Measurements from ENCODE around the gene CDC14A.
"Not testable (repeated sequence)": the region's sequence is repeated elsewhere in the genome, so short reads cannot be mapped to it uniquely, and the experiment has no call there.

CDC14A gene

DNA sequence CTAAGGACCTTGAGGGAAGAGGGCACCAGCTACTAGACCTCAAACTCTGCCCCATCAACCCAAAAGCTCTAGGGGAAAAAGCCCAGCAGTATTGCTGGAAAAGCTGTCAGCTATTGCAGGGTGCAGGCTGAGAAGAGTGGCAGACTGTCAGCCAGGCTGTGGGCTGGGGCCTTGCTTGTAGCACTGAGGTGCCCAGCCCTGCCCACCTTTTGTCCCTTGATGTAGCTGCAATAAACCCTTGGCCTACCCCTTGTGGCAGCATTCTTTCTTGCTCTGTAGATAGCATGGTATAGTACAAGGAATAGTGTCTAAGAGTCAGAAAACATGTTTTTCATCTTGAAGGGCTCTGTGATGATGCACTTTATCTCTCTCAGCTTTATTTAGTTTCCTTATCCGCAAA, 39.4 kb downstream of the CDC14A start:
- Histone ChIP-seq H3K9ac (ENCODE audit: low read depth, low read length) (no peak overlapping the region), H3K4me3 (ENCODE audit: low read length) (no peak overlapping the region), H3K27ac (ENCODE audit: low read length) (no peak overlapping the region), H3K27me3 (ENCODE audit: insufficient read depth, low read length) (no peaks in the 10 kb centered on the region), H3K4me1 (ENCODE audit: insufficient read depth, low read length) (peaks cover 5% of the 10 kb centered on the region; the same call in 1 of the 2 replicates), H3K36me3 (ENCODE audit: insufficient read depth, low read depth, low read length) (peaks cover 30% of the 10 kb centered on the region), H3K9me3 (ENCODE audit: insufficient read depth, low read depth, low read length) (no peaks in the 10 kb centered on the region)

DNA sequence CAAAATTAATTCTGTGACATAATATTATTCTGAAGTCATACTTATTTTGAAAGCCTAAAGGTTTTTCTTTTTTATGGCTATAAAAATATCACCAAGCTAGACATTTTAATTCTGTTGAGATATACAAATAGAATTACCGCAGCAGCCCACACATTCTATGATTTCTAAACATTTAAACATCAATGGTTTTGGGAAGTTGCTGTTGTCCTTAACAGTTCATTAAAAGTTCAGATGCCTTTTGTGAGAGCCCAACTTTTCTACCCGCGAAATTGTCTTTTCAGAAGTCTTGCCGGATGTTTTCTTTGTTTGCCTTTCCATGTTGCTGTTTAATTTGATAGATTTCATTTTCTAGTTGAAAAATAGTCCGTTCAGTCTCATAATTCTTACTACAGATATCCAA, 40.5 kb downstream of the CDC14A start:
- H3K4me3 ChIP-seq (ENCODE audit: low read length), result no peak overlapping the region
- peaks cover 30% of the 10 kb centered on the region for H3K36me3 ChIP-seq (ENCODE audit: insufficient read depth, low read depth, low read length)
- H3K9ac ChIP-seq (ENCODE audit: low read depth, low read length), result no peak overlapping the region
- H3K27ac ChIP-seq (ENCODE audit: low read length), result no peak overlapping the region
- H3K4me1 ChIP-seq (ENCODE audit: insufficient read depth, low read length), result no peaks in the 10 kb centered on the region; the same call in 1 of the 2 replicates
- H3K9me3 ChIP-seq (ENCODE audit: insufficient read depth, low read depth, low read length), result no peaks in the 10 kb centered on the region
- H3K27me3 ChIP-seq (ENCODE audit: insufficient read depth, low read length), result no peaks in the 10 kb centered on the region

DNA sequence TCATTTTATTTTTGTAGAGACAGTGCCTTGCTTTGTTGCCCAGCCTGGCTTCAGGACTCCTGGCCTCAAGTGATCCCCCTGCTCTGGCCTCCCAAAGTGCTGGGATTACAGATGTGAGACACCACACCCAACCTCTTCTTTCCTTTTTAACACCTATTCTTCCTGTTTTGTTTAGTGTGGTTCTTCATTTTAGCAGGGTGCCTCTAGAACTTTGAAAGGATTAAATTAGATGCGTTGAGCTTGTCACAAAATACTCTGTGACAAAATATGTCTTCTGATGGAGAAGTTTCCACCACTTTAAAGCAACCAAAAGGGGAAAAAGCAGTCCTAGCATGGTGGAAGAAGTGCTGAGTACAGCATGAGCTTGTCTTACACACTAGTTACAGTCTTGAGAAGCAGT, 42.0 kb downstream of the CDC14A start:
- Histone ChIP-seq H3K4me1 (ENCODE audit: insufficient read depth, low read length) (no peaks in the 10 kb centered on the region), H3K4me3 (ENCODE audit: low read length) (no peak overlapping the region), H3K9ac (ENCODE audit: low read depth, low read length) (no peak overlapping the region), H3K9me3 (ENCODE audit: insufficient read depth, low read depth, low read length) (no peaks in the 10 kb centered on the region), H3K27ac (ENCODE audit: low read length) (no peak overlapping the region), H3K27me3 (ENCODE audit: insufficient read depth, low read length) (no peaks in the 10 kb centered on the region), H3K36me3 (ENCODE audit: insufficient read depth, low read depth, low read length) (peaks cover 30% of the 10 kb centered on the region)

DNA sequence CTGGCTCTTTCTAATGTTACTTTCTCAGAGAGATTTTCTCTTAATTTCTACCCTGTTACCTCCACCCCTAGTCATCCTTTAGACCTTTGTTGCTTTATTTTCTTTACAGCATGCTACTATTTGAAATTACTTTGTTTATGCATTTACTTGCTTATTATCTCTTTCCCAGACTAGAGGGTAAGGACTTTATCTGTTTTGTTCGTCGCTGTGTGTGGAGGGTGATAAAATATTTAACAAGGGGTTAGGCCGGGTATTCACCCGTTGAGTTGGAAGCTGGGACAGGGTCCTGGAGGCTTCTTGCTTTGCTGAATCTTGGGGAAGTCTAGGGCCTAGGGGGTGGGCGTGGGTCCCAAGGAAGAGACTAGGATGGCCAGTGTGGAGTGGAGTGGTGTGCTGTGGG, 43.6 kb downstream of the CDC14A start:
- H3K36me3 ChIP-seq (ENCODE audit: insufficient read depth, low read depth, low read length), result peaks cover 25% of the 10 kb centered on the region
- H3K27ac ChIP-seq (ENCODE audit: low read length), result no peak overlapping the region
- H3K27me3 ChIP-seq (ENCODE audit: insufficient read depth, low read length), result no peaks in the 10 kb centered on the region
- H3K4me3 ChIP-seq (ENCODE audit: low read length), result no peak overlapping the region
- no peaks in the 10 kb centered on the region for H3K9me3 ChIP-seq (ENCODE audit: insufficient read depth, low read depth, low read length)
- peaks cover 10% of the 10 kb centered on the region; the same call in 1 of the 2 replicates for H3K4me1 ChIP-seq (ENCODE audit: insufficient read depth, low read length)
- no peak overlapping the region for H3K9ac ChIP-seq (ENCODE audit: low read depth, low read length)

DNA sequence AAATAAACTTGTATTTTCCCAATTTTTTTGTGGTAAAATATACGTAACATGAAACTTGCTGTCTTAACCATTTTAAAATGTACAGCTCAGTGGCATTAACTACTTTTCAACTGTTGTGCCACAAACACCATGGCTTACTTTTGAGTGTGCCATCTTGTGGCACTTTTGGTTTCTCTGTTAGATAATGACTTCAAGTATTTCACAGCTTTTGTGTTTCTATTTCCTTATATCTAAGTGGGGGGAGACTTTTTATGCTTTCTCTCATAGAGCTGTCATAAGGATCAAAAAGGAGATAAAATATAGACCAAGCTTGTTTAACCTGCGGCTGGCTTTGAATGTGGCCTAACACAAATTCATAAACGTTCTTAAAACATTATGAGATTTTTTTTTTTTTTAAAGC, 44.3 kb downstream of the CDC14A start:
- H3K27ac ChIP-seq (ENCODE audit: low read length), result no peak overlapping the region
- no peaks in the 10 kb centered on the region for H3K9me3 ChIP-seq (ENCODE audit: insufficient read depth, low read depth, low read length)
- H3K27me3 ChIP-seq (ENCODE audit: insufficient read depth, low read length), result no peaks in the 10 kb centered on the region
- no peak overlapping the region for H3K9ac ChIP-seq (ENCODE audit: low read depth, low read length)
- no peak overlapping the region for H3K4me3 ChIP-seq (ENCODE audit: low read length)
- peaks cover 10% of the 10 kb centered on the region; the same call in 1 of the 2 replicates for H3K4me1 ChIP-seq (ENCODE audit: insufficient read depth, low read length)
- peaks cover 18% of the 10 kb centered on the region for H3K36me3 ChIP-seq (ENCODE audit: insufficient read depth, low read depth, low read length)

DNA sequence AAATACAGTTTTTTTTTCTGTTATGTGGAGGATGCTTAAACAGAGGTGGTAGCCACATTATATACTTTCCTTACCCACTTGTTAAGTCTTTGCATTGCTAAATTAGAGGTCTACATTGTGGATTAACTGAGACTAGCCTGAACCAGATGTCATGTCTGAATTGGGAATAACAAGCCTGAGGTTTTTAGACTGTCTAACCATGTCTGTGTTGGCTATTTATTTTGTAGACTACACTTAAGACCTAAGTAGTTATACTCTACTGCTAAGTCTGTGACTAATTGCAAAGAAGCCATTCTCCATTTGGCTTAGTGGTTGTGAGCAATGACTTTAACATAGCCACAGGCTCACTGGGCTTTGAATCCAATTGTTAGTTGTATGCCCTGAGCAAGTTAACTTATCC, 45.4 kb downstream of the CDC14A start:
- H3K9me3 ChIP-seq (ENCODE audit: insufficient read depth, low read depth, low read length), result no peaks in the 10 kb centered on the region
- H3K27me3 ChIP-seq (ENCODE audit: insufficient read depth, low read length), result no peaks in the 10 kb centered on the region
- H3K4me1 ChIP-seq (ENCODE audit: insufficient read depth, low read length), result peaks cover 10% of the 10 kb centered on the region; the same call in 1 of the 2 replicates
- H3K9ac ChIP-seq (ENCODE audit: low read depth, low read length), result no peak overlapping the region
- peaks cover 11% of the 10 kb centered on the region for H3K36me3 ChIP-seq (ENCODE audit: insufficient read depth, low read depth, low read length)
- no peak overlapping the region for H3K27ac ChIP-seq (ENCODE audit: low read length)
- no peak overlapping the region for H3K4me3 ChIP-seq (ENCODE audit: low read length)

DNA sequence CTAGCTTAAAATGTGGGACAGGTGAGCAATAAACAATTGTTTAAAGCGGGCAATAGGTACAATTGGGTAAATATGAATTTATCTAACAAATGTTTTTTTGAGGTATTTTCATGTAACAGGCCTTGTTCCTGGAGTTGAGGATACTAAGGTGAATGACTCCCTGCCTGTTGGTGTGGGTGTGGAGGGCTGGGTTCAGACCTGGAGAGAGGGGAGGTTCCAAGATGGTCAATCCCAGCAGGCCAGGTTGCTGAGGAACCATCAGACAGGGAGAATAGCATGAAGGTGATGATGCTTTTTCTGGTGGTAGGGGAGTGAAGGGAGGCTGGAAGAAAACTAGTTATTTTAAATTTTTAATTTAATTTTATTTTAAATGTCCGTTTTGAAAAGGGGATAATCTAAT, 46.3 kb downstream of the CDC14A start:
- Histone ChIP-seq H3K36me3 (ENCODE audit: insufficient read depth, low read depth, low read length) (peaks cover 6% of the 10 kb centered on the region), H3K9ac (ENCODE audit: low read depth, low read length) (no peak overlapping the region), H3K9me3 (ENCODE audit: insufficient read depth, low read depth, low read length) (no peaks in the 10 kb centered on the region), H3K27ac (ENCODE audit: low read length) (no peak overlapping the region), H3K4me3 (ENCODE audit: low read length) (no peak overlapping the region), H3K4me1 (ENCODE audit: insufficient read depth, low read length) (peaks cover 10% of the 10 kb centered on the region; the same call in 1 of the 2 replicates), H3K27me3 (ENCODE audit: insufficient read depth, low read length) (no peaks in the 10 kb centered on the region)

DNA sequence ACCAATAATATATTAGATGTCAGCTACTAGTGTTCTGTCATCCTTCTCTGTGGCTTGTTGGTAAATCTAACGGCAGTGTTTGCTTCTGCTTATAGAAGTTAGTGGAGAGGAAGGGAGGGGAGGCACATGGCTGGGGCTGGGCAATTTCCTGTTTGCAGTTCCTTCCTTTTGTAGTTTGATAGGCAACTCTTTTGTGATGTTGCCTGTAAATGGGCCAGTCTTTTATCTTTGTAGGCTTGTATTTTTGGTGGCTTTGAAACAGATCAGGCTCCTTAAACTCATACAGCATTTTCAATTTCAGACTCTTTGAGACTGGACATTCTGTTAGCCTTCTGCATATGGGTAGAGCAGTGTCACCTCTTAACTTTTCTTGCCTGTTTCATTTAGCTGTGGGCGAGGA, 48.1 kb downstream of the CDC14A start:
- Histone ChIP-seq H3K27me3 (ENCODE audit: insufficient read depth, low read length) (no peaks in the 10 kb centered on the region), H3K27ac (ENCODE audit: low read length) (no peak overlapping the region), H3K9ac (ENCODE audit: low read depth, low read length) (no peak overlapping the region; the same call in 1 of the 2 replicates), H3K4me3 (ENCODE audit: low read length) (no peak overlapping the region), H3K4me1 (ENCODE audit: insufficient read depth, low read length) (peaks cover 10% of the 10 kb centered on the region; the same call in 1 of the 2 replicates), H3K36me3 (ENCODE audit: insufficient read depth, low read depth, low read length) (peaks cover 6% of the 10 kb centered on the region), H3K9me3 (ENCODE audit: insufficient read depth, low read depth, low read length) (no peaks in the 10 kb centered on the region)

DNA sequence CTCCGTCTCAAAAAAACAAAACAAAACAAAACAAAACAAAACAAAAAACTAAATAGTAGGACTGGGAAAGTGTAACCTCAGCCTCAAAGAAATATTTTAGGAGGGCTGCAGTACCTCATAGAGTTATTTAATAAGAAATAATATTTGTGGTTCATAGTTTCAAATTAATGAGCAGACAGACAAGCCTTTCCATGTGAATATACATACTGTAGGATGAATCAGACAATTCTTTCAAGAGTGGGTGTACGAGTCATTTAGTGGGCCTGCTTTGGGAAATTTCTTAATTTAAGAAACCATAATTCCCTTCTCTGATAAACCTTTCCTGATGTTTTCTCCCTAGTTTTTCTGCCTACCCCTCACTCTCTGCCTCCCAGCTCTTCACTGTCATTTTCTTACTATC, 52.5 kb downstream of the CDC14A start:
- Histone ChIP-seq H3K9ac (ENCODE audit: low read depth, low read length) (no peak overlapping the region), H3K4me3 (ENCODE audit: low read length) (no peak overlapping the region), H3K27me3 (ENCODE audit: insufficient read depth, low read length) (no peaks in the 10 kb centered on the region), H3K36me3 (ENCODE audit: insufficient read depth, low read depth, low read length) (peaks cover 6% of the 10 kb centered on the region), H3K4me1 (ENCODE audit: insufficient read depth, low read length) (peaks cover 10% of the 10 kb centered on the region; the same call in 1 of the 2 replicates), H3K27ac (ENCODE audit: low read length) (no peak overlapping the region), H3K9me3 (ENCODE audit: insufficient read depth, low read depth, low read length) (no peaks in the 10 kb centered on the region)

DNA sequence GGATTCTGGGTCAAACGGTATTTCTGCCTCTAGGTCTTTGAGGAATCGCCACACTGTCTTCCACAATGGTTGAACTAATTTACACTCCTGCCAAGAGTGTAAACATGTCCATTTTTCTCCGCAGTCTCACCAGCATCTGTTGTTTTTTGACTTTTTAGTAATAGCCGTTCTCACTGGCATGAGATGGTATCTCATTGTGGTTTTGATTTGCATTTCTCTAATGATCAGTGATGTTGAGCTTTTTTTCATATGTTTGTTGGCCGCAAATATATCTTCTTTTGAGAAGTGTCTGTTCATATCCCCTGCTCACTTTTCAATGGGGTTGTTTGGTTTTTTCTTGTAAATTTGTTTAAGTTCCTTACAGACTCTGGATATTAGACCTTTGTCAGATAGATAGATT, 53.6 kb downstream of the CDC14A start:
- H3K4me3 ChIP-seq (ENCODE audit: low read length); H3K9me3 ChIP-seq (ENCODE audit: insufficient read depth, low read depth, low read length); H3K9ac ChIP-seq (ENCODE audit: low read depth, low read length); H3K27ac ChIP-seq (ENCODE audit: low read length); H3K4me1 ChIP-seq (ENCODE audit: insufficient read depth, low read length); H3K36me3 ChIP-seq (ENCODE audit: insufficient read depth, low read depth, low read length); H3K27me3 ChIP-seq (ENCODE audit: insufficient read depth, low read length): not testable (repeated sequence)

DNA sequence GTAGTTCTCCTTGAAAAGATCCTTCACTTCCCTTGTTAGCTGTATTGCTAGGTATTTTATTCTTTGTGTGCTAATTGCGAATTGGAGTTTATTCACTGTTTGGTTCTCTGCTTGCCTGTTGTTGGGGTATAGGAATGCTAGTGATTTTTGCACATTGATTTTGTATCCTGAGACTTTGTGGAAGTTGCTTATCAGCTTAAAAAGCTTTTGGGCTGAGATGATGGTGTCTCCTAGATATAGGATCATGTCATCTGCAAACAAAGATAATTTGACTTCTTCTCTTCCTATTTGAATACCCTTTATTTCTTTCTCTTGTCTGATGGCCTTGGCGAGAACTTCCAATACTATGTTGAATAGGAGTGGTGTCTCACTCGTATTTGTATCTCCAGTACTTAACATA, 55.1 kb downstream of the CDC14A start:
- not testable (repeated sequence) for H3K9ac ChIP-seq (ENCODE audit: low read depth, low read length); H3K36me3 ChIP-seq (ENCODE audit: insufficient read depth, low read depth, low read length); H3K9me3 ChIP-seq (ENCODE audit: insufficient read depth, low read depth, low read length); H3K27ac ChIP-seq (ENCODE audit: low read length); H3K4me3 ChIP-seq (ENCODE audit: low read length); H3K27me3 ChIP-seq (ENCODE audit: insufficient read depth, low read length)
- peaks cover 12% of the 10 kb centered on the region; the same call in 1 of the 2 replicates for H3K4me1 ChIP-seq (ENCODE audit: insufficient read depth, low read length)

DNA sequence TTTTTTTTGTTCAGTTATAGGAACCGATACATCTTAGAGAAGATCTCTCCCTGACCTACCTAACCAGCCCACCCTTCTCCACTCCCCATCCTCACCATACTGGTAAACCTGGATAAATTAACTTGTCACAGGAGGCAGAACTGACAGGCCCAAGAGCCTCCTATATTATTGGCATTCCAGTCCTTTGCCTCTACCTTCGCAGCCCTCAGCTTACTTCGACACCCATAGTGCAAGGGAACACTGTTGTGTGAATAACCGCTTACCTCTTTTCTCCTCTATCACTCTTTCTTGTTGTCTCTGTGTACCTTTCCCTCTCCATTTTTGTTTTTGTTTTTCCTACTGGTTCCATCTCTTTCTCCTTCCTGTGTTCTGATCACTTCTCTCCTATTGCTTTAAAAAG, 58.7 kb downstream of the CDC14A start:
- H3K9me3 ChIP-seq (ENCODE audit: insufficient read depth, low read depth, low read length), result no peaks in the 10 kb centered on the region
- H3K36me3 ChIP-seq (ENCODE audit: insufficient read depth, low read depth, low read length), result no peaks in the 10 kb centered on the region
- peaks cover 12% of the 10 kb centered on the region; the same call in 1 of the 2 replicates for H3K4me1 ChIP-seq (ENCODE audit: insufficient read depth, low read length)
- H3K4me3 ChIP-seq (ENCODE audit: low read length), result no peak overlapping the region
- peak overlapping the region; percentile 21; the same call in 1 of the 2 replicates for H3K9ac ChIP-seq (ENCODE audit: low read depth, low read length)
- H3K27me3 ChIP-seq (ENCODE audit: insufficient read depth, low read length), result no peaks in the 10 kb centered on the region
- H3K27ac ChIP-seq (ENCODE audit: low read length), result no peak overlapping the region

Data from iPS-20b (cell line).